M059J (cell line): ENCODE results near the gene TNFRSF4. TPM values are rescaled to one million over a fixed set of nuclear protein-coding genes. Genes with fewer than 3 reads are reported as not detected.
"Not testable (repeated sequence)": the region's sequence is repeated elsewhere in the genome, so short reads cannot be mapped to it uniquely, and the experiment has no call there.

ENCODE experiments used
- DNase-seq: peaks from one replicate; pipeline ENCODE4 v3.0.0-alpha.2; 2012; ENCODE audit warnings: low read depth
- total RNA-seq: library from RNA; depleted of rRNA; stranded (reverse); fragments of >200 nt; shearing (Covaris generic); gene quantifications from 2 replicates; pipeline ENCODE4 v1.2.3, GENCODE V29; 2014

The TNFRSF4 gene
- total RNA-seq, 1 experiment from 2014 or later, result not detected

- DNase-seq, result no peak
Measured at GRCh38 chr1:1182491-1183220, 31.3 kb downstream of the TNFRSF4 start.

GRCh38 chr1:1181938-1182410 is 32.0 kb downstream of the TNFRSF4 start:
- DNase-seq, result no peak

GRCh38 chr1:1181129-1181937 is 32.6 kb downstream of the TNFRSF4 start:
- no peak for DNase-seq

- DNase-seq, result no peak
Measured at GRCh38 chr1:1179983-1180861, 33.7 kb downstream of the TNFRSF4 start.

GRCh38 chr1:1179346-1179982 is 34.5 kb downstream of the TNFRSF4 start:
- no peak for DNase-seq

GRCh38 chr1:1178794-1179331 is 35.1 kb downstream of the TNFRSF4 start:
- DNase-seq, result no peak

- no peak for DNase-seq
Measured at GRCh38 chr1:1177452-1178206, 36.3 kb downstream of the TNFRSF4 start.

GRCh38 chr1:1176931-1177330 is 37.0 kb downstream of the TNFRSF4 start:
- no peak for DNase-seq

GRCh38 chr1:1176063-1176761 is 37.7 kb downstream of the TNFRSF4 start:
- not testable (repeated sequence) for DNase-seq

- DNase-seq, result no peak
Measured at GRCh38 chr1:1175221-1176062, 38.5 kb downstream of the TNFRSF4 start.

GRCh38 chr1:1173793-1174415 is 40.0 kb downstream of the TNFRSF4 start, which contains the start of gene TTLL10:
Gene TTLL10, plus strand, starts transcription at chr1:1173880. Its CDS starts 5,336 bp downstream, at chr1:1179216.
- peak; percentile 21 for DNase-seq

- no peak for DNase-seq
Measured at GRCh38 chr1:1173061-1173792, 40.7 kb downstream of the TNFRSF4 start.

GRCh38 chr1:1171546-1172340 is 42.2 kb downstream of the TNFRSF4 start:
- DNase-seq, result no peak

GRCh38 chr1:1171161-1171545 is 42.8 kb downstream of the TNFRSF4 start:
- no peak for DNase-seq

- DNase-seq, result no peak
Measured at GRCh38 chr1:1170215-1171091, 43.5 kb downstream of the TNFRSF4 start.
